GM23248 (cell line): Measurements from ENCODE around the gene FAM43A. TPM values are rescaled to one million over a fixed set of nuclear protein-coding genes. Genes with fewer than 3 reads are reported as not detected.

Experiments used
- DNase-seq: peaks from one replicate; pipeline ENCODE4 v3.0.0-alpha.2; 2015
- H2AFZ ChIP-seq: fragments of 200-600 bp; sonication (generic); 2 replicates; pipeline ENCODE4 v1.6.1; 2016; ENCODE audit warnings: antibody characterized with exemption
- H3F3A ChIP-seq: fragments of 200-600 bp; sonication (generic); 2 replicates; pipeline ENCODE4 v1.6.1; 2016; ENCODE audit warnings: mild to moderate bottlenecking, antibody characterized with exemption, mixed run types; ENCODE audit not compliant: insufficient read depth
- H3K27ac ChIP-seq: fragments of 200-600 bp; sonication (generic); 2 replicates; pipeline ENCODE4 v1.5.1; 2016; ENCODE audit warnings: mild to moderate bottlenecking
- H3K27me3 ChIP-seq: fragments of 200-600 bp; sonication (generic); replicated peaks from 2 replicates; pipeline ENCODE4 v1.6.1; 2016; ENCODE audit warnings: mild to moderate bottlenecking; ENCODE audit not compliant: insufficient read depth
- H3K36me3 ChIP-seq: fragments of 200-600 bp; sonication (generic); 2 replicates; pipeline ENCODE4 v1.6.1; 2016; ENCODE audit warnings: low read depth, mild to moderate bottlenecking
- H3K4me1 ChIP-seq: fragments of 200-600 bp; sonication (generic); 2 replicates; pipeline ENCODE4 v1.6.1; 2016; ENCODE audit warnings: mild to moderate bottlenecking; ENCODE audit not compliant: insufficient read depth
- H3K4me2 ChIP-seq: fragments of 200-600 bp; sonication (generic); one replicate; pipeline ENCODE4 v1.6.1; 2016; ENCODE audit warnings: mild to moderate bottlenecking; ENCODE audit not compliant: unreplicated experiment
- H3K4me3 ChIP-seq: fragments of 200-600 bp; sonication (generic); 2 replicates; pipeline ENCODE4 v1.5.1; 2016; ENCODE audit warnings: mild to moderate bottlenecking
- H3K79me2 ChIP-seq: fragments of 200-600 bp; sonication (generic); 2 replicates; pipeline ENCODE4 v1.6.1; 2016; ENCODE audit warnings: mild to moderate bottlenecking; ENCODE audit not compliant: insufficient read depth
- H3K9ac ChIP-seq: fragments of 200-600 bp; sonication (generic); 2 replicates; pipeline ENCODE4 v1.6.1; 2016; ENCODE audit warnings: mild to moderate bottlenecking
- H3K9me2 ChIP-seq: fragments of 200-600 bp; sonication (generic); 2 replicates; pipeline ENCODE4 v1.6.1; 2016; ENCODE audit warnings: mixed run types, mild to moderate bottlenecking, moderate library complexity; ENCODE audit not compliant: insufficient read depth
- H3K9me3 ChIP-seq: fragments of 200-600 bp; sonication (generic); one replicate; pipeline ENCODE4 v1.6.1; 2017; ENCODE audit warnings: low read depth
- H4K20me1 ChIP-seq: fragments of 200-600 bp; sonication (generic); 2 replicates; pipeline ENCODE4 v1.6.0; 2016; ENCODE audit not compliant: insufficient read depth
- EZH2 ChIP-seq: fragments of 200-600 bp; sonication (generic); IDR thresholded peaks from 2 replicates; pipeline ENCODE4 v1.6.1; 2018; ENCODE audit warnings: antibody characterized with exemption, mild to moderate bottlenecking; ENCODE audit not compliant: insufficient read depth, poor library complexity, severe bottlenecking
- EZH2phosphoT487 ChIP-seq: fragments of 200-600 bp; sonication (generic); IDR thresholded peaks from 2 replicates; pipeline ENCODE4 v1.6.1; 2018; ENCODE audit warnings: antibody characterized with exemption, moderate library complexity, mild to moderate bottlenecking, low read depth; ENCODE audit not compliant: insufficient read depth
- WGBS, 2 experiments: methylation state at CpG; one replicate each; pipeline ENCODE4 v1.1.6; 2015 to 2017; ENCODE audit warnings: low lambda C conversion rate in 2 of 2, low coverage in 1 of 2; ENCODE audit errors: missing lambda C conversion rate in 2 of 2; 5-methylcytosine and 5-hydroxymethylcytosine counted together
- in situ Hi-C: fragments of 300-500 bp; cut with MboI; formaldehyde crosslinking; loops from 2 replicates; pipeline ENCODE4 v1.15.0; 2020
- polyA plus RNA-seq: library from polyadenylated mRNA; unstranded; fragments of >200 nt; fragmentation: Nextera tagmentation; extraction: Ambion mirVana; gene quantifications from 2 replicates; pipeline ENCODE4 v1.2.1, GENCODE V29; 2016
- total RNA-seq: library from RNA; depleted of rRNA; stranded (reverse); fragments of >200 nt; shearing (Covaris generic); gene quantifications from 2 replicates; pipeline ENCODE4 v1.2.3, GENCODE V29; 2014

The FAM43A gene
- total and polyA plus RNA-seq, 2 experiments from 2014 or later = 8.0 to 23.0 TPM

DNA sequence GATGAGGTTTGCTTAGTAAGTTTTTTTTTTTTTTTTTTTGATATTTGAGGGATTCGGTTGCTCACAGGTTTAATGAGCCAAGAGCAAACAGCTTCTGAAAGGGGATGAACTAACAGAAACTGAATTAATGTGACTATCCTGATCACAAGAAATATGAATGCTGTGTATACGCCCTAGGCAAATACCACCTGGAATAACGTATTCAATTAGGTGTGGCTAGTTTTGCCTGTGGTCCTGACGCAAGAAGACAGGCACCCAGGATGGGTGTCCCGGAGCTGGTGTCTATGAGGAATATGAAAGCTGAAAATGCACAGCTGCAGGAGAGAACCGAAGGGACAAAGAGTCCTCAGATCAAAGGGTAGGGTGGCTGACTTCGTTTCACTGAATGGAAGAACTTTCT, 28.2 kb upstream of the FAM43A start:
- Histone ChIP-seq H3K9me3 (no peaks in the 10 kb centered on the region), H3K36me3 (peaks cover 36% of the 10 kb centered on the region; the same call in 1 of the 2 replicates), H3K4me2 (no peak overlapping the region), H3K79me2 (peaks cover 4% of the 10 kb centered on the region; the same call in 1 of the 2 replicates), H3K4me3 (no peak overlapping the region), H4K20me1 (no peaks in the 10 kb centered on the region), H3K9me2 (no peaks in the 10 kb centered on the region), H3K4me1 (no peaks in the 10 kb centered on the region), H3F3A (no peaks in the 10 kb centered on the region), H3K9ac (no peak overlapping the region), H3K27me3 (no peaks in the 10 kb centered on the region), H3K27ac (no peak overlapping the region), H2AFZ (no peak overlapping the region)
- no peak for DNase-seq
- in situ Hi-C loops = no loop called here
- 89 to 94% methylated on average over 7 of the region's 7 CpGs for WGBS, 2 experiments
- TF ChIP-seq EZH2phosphoT487 (no peak), EZH2 (no peak)

DNA sequence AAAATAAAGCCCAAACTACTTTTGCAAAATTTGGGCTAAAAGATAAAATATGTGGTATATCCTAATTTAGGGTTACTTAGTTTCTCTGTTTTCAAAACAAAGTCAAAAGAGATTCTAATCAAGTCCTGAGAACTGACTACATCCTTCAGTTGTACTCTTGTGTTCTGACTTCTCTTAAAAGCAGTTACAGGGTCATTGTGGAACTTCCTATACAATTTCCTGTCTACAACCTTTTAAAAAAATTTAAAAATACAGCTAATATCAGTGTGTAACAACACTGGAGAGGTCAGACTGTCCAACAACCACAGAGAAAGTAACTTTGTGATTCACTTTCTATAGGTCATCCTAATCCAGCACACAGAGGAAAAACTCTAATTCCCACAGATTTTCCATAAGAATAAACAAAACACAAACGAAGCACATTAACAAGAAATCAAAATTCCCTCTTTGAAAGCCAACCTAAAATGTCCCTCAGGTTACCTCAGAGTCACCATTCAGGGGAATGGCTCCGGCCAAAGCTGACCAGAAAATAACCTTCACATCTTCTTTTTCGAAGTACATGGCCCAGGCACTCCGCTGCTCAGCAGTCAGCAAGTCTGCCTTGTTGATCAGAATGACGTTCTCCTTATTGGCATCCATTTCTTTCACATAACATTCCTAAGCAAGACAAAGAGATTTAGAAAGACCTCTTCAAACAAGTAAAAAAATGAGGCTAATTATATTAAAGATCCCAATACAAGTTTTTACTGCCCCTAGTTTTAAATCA, 27.0 kb upstream of the FAM43A start:
- H3K27ac ChIP-seq = no peak overlapping the region
- in situ Hi-C loops = no loop called here
- 86 to 91% methylated on average over 5 of the region's 5 CpGs for WGBS, 2 experiments

DNA sequence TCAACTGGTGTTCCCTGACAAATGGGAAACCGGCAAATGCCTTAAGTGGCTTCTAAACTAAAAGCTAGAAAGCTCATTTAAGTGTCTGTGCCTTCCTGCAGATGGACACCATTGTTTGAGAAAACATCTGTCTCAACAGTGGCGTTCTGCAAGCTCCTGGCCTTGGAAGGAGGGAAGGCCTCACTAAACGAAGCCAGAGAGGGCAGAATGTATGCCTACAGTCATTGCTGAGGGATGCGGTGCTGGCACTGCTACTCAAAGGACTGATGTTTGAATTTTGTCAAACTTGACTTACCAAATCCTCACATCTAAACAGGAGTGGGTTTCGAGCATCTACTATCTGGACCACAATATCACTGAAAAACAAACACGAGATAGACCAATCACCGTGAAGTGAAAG, 25.9 kb upstream of the FAM43A start:
- Histone ChIP-seq H3K4me2 (no peak overlapping the region), H3K27me3 (no peaks in the 10 kb centered on the region), H3K4me1 (no peaks in the 10 kb centered on the region), H3K4me3 (no peak overlapping the region), H3F3A (no peaks in the 10 kb centered on the region), H3K79me2 (peaks cover 8% of the 10 kb centered on the region; the same call in 1 of the 2 replicates), H4K20me1 (no peaks in the 10 kb centered on the region), H3K9ac (no peak overlapping the region), H2AFZ (no peak overlapping the region), H3K36me3 (peaks cover 26% of the 10 kb centered on the region; the same call in 1 of the 2 replicates), H3K9me2 (no peaks in the 10 kb centered on the region), H3K27ac (no peak overlapping the region), H3K9me3 (no peaks in the 10 kb centered on the region)
- DNase-seq = peak; percentile 9
- 67 to 77% methylated on average over 7 of the region's 7 CpGs for WGBS, 2 experiments
- in situ Hi-C loops = no loop called here
- TF ChIP-seq EZH2phosphoT487 = no peak
- TF ChIP-seq EZH2 = no peak

More for the DNA sequence above, 27.0 kb upstream of the FAM43A start:
- no peaks in the 10 kb centered on the region for H3K9me2 ChIP-seq
- H3K4me1 ChIP-seq = no peaks in the 10 kb centered on the region
- H3K9ac ChIP-seq = no peak overlapping the region
- no peaks in the 10 kb centered on the region for H3K27me3 ChIP-seq
- no peaks in the 10 kb centered on the region for H3K9me3 ChIP-seq
- no peak for DNase-seq
- peaks cover 8% of the 10 kb centered on the region; the same call in 1 of the 2 replicates for H3K79me2 ChIP-seq
- H3K4me2 ChIP-seq = no peak overlapping the region
- H2AFZ ChIP-seq = no peak overlapping the region
- H3K36me3 ChIP-seq = peaks cover 30% of the 10 kb centered on the region; the same call in 1 of the 2 replicates
- TF ChIP-seq EZH2phosphoT487 (no peak), EZH2 (no peak)
- H3K4me3 ChIP-seq = no peak overlapping the region
- no peaks in the 10 kb centered on the region for H3F3A ChIP-seq
- no peaks in the 10 kb centered on the region for H4K20me1 ChIP-seq

DNA sequence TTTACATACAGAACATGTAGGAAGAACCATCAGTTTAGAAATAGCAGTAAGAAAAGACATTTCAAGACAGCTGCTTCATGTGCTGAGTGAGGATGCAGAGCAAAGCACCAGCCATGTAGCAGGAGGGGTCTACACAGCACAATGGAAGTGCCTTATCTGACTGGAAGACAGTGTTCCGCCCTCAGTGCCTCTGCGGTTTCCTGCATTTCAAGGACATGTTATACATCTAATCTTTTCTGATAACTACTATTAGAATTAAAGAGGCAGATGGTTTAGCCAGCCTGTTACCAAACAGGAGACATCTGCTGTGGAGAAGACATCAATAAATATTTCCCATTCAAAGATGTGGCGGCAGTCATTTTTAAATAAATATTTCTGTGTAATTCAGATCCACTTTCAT, 24.3 kb upstream of the FAM43A start:
- TF ChIP-seq EZH2phosphoT487 (no peak), EZH2 (no peak)
- DNase-seq = no peak
- no peak overlapping the region for H3K27ac ChIP-seq
- H3K9me2 ChIP-seq = no peaks in the 10 kb centered on the region
- no peaks in the 10 kb centered on the region for H3K9me3 ChIP-seq
- H3K79me2 ChIP-seq = 0 out of 2 replicates have a peak, but pooled peaks cover 4% of the 10 kb centered on the region
- H2AFZ ChIP-seq = no peak overlapping the region
- no peak overlapping the region for H3K4me2 ChIP-seq
- H3K27me3 ChIP-seq = no peaks in the 10 kb centered on the region
- H3K4me3 ChIP-seq = no peak overlapping the region
- no peaks in the 10 kb centered on the region for H4K20me1 ChIP-seq
- no peaks in the 10 kb centered on the region for H3F3A ChIP-seq
- no peaks in the 10 kb centered on the region for H3K4me1 ChIP-seq
- WGBS, 2 experiments = 97 to 98% methylated on average over 3 of the region's 3 CpGs
- in situ Hi-C loops = no loop called here
- peaks cover 38% of the 10 kb centered on the region for H3K36me3 ChIP-seq
- H3K9ac ChIP-seq = no peak overlapping the region
